Stimulated activated CD4-positive, alpha-beta T cell treated with anti-CD3 and anti-CD28 coated beads, Interleukin-4, amount 100 ng/mL, for 24 hours (primary cell): ENCODE results near the gene TIGAR.

Experiments
- DNase-seq: peaks from one replicate; pipeline ENCODE4 v3.0.0-alpha.2; 2020

Gene TIGAR

GRCh38 chr12:4320853-4321701, at the start of gene TIGAR:
TIGAR (plus strand) TSS chr12:4321213; CDS start chr12:4321272, 59 bp downstream.
- DNase-seq: peak; percentile 91

DNA sequence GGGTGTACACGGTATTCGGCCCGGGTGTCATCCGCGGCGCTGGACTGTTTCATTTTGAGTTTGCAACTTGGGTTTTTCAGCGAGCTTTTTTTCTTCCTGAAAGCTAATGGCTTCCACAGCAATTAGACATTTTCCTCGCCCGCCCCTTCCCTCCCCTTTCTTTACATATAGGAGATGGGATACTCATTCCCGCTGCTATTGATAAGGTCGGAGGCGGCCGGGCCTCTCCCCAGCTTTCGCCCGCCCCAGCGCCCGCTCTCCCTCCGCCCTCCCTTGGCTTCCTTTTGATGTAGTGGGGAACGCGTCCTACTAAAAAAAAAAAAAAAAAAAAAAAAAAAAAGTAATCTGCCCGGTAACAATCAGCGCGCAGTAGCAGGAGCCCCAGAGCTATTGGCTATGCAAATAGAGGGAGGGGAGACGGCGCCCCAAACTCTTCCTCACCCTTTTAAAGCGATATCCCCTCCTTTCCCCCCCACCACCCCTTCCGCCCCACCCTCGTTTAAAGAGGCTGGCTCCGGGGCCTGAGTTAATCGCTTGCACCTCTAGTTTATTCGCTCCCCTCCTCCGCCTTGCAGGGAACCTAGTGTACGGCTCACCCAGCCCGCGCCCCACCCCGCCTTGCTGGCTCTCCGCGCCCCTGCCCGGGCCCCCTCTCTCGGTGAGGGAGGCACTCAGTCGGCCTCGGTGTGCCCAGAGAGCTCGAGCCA, 49.1 kb upstream of the TIGAR start:
- peak; percentile 90 for DNase-seq

DNA sequence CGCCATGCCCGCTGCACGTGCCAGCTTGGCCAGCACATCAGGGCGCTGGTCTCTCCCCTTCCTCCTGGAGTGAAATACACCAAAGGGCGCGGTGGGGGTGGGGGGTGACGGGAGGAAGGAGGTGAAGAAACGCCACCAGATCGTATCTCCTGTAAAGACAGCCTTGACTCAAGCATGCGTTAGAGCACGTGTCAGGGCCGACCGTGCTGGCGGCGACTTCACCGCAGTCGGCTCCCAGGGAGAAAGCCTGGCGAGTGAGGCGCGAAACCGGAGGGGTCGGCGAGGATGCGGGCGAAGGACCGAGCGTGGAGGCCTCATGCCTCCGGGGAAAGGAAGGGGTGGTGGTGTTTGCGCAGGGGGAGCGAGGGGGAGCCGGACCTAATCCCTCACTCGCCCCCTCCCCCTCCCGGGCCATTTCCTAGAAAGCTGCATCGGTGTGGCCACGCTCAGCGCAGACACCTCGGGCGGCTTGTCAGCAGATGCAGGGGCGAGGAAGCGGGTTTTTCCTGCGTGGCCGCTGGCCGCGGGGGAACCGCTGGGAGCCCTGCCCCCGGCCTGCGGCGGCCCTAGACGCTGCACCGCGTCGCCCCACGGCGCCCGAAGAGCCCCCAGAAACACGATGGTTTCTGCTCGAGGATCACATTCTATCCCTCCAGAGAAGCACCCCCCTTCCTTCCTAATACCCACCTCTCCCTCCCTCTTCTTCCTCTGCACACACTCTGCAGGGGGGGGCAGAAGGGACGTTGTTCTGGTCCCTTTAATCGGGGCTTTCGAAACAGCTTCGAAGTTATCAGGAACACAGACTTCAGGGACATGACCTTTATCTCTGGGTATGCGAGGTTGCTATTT, 48.4 kb upstream of the TIGAR start:
- peak; percentile 78 for DNase-seq

DNA sequence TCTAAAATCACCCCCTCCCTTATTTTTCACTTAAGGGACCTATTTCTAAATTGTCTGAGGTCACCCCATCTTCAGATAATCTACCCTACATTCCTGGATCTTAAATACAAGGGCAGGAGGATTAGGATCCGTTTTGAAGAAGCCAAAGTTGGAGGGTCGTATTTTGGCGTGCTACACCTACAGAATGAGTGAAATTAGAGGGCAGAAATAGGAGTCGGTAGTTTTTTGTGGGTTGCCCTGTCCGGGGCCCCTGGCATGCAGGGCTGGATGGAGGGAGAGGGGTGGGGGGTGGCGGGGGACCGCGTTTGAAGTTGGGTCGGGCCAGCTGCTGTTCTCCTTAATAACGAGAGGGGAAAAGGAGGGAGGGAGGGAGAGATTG, 47.8 kb upstream of the TIGAR start:
- no peak for DNase-seq

GRCh38 chr12:4273652-4274395, 47.2 kb upstream of the TIGAR start, which contains the start of gene CCND2:
CCND2 (plus strand) TSS chr12:4273762; CDS start chr12:4274041, 279 bp downstream.
- DNase-seq: peak; percentile 84

- peak; percentile 37 for DNase-seq
Measured at GRCh38 chr12:4274396-4275015, 46.5 kb upstream of the TIGAR start.

DNA sequence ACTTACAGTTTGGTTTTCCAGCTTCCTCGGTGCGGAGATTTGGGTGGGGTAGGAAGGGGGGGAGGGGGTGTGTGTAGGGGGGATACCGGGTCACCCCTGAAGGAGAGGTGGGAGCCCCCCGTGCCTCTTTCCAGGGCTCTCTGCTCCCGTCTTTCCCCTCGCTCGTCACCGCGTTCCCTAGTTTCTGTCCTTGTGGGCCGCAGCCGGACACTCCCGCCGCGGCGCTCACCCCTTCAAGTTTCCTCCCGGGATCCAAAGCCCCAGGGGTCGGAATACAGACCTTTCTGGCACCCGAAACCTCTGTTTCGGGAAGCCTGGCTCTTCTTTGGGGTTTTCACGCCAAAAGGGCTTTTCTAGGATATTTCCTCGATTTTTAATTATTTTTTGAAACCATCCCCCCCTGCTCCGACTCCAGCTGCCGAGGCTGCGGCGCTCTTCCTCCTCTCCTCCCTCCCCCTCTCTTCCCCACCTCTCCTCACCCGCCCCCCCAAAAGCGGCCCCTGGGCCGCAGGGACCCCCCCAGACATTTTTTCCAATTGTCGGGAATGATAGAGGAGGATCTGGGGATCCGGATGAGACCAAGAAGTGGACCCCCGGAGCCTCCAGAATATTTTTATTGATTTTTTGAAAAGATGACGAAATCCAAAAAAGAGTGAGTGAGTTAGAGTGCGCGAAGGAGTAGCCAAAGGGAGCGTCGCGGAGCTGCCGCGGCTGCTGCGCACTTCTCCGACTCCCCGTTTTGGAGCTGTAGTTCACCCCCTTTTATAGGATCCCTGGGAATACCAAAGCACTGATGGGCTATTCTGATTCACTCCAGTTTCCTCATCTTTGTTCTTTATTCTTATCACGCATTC, 45.8 kb upstream of the TIGAR start:
- DNase-seq: no peak

- DNase-seq: no peak
Measured at GRCh38 chr12:4275870-4276301, 45.1 kb upstream of the TIGAR start.

- DNase-seq: peak; percentile 91
Measured at GRCh38 chr12:4276524-4277204, 44.3 kb upstream of the TIGAR start.

- no peak for DNase-seq
Measured at GRCh38 chr12:4277205-4277543, 43.8 kb upstream of the TIGAR start.

DNA sequence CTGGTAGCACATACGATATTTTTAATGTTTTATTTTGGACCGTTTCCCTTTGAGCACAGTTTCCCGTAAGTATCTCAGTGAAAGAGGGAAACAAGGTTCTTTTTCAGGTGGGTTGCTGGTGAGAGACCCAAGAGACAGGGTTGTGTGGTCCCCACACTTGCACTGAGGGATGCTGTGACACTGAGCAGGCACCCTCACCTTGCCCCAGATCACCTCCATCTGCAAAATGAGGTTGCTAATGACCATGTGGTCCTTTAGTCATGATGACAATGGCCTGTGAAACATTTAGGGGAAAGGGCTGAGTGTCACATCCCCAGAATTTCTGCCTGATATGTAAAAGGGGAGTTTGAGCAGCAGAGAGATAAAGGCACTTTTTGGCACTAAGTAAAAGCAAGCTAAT, 43.2 kb upstream of the TIGAR start:
- DNase-seq: no peak

GRCh38 chr12:4278329-4279197, 42.5 kb upstream of the TIGAR start:
- no peak for DNase-seq

- no peak for DNase-seq
Measured at GRCh38 chr12:4279198-4279690, 41.8 kb upstream of the TIGAR start.

DNA sequence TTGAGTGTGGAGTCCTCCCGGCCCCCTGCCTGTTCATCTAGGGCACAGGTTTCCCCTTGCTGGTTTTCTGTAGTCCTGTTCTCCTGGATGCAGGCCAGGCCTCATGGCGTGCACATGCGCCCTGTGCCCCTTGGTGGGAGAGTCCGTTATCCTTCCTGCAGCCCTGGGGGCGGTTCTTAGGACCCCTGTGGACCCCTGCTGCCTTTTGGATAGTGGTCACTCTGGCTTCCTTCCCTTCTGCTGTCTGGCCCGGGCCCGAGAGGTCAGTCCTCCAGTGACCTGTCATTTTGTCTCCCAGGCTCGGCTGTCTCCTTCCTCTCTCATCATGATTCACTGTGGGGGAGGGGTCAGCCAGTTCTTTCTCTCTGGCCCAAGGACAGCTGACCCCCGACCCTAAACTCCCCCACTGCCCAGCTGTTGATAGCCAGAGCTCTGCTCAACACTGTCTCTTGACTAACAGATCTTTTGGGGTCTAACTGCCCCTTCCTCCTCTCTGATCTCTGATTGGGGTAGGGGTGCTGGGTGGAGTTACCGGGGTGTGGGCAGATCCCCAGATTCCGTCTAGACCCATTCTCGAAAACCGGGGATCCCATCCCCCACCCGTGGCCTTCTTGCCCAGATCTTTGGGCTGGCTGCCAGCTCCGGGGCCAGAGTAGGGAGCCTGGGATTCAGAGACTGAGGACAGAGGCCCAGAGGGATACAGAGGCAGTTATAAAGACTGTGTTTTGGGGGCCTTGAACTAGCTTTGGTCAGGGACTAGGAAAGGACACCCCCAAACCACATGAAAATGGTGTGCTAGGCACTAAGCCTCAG, 40.5 kb upstream of the TIGAR start:
- DNase-seq: no peak

DNA sequence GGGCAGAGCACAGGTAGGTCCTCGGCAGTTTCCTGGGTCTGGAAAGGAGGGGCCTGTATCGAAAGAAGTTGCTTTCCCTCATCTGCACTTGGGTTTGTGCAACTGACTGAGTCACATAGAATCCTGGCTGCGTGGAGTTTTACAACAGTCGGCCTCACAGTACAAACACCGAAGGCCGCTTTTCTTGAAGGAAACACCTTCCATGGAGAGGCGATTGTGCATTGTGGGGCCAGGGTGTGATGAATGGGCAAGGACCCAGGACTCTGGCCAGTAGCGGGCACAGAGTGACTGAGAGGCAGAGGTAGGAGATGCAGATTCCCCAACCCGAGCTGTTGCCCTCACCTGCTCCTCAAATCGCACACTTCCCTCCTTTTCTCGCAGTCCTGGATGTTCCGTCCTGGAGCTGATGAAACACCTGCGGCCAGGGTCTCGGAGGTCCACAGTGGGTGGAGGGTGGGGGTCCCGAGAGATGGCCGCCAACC, 39.8 kb upstream of the TIGAR start:
- DNase-seq: no peak

- no peak for DNase-seq
Measured at GRCh38 chr12:4282103-4282891, 38.7 kb upstream of the TIGAR start.

GRCh38 chr12:4282892-4283511, 38.0 kb upstream of the TIGAR start:
- DNase-seq: no peak
